Kidney epithelial cell (primary cell): Measurements from ENCODE around the gene ARG2. TPM values are rescaled to one million over a fixed set of nuclear protein-coding genes. Genes with fewer than 3 reads are reported as not detected.

Source experiments
- DNase-seq: peaks from one replicate; pipeline ENCODE4 v3.0.0-alpha.2; 2010; ENCODE audit warnings: low read depth
- H3K27me3 ChIP-seq: 2 replicates; pipeline ENCODE4 v1.6.0; 2011; ENCODE audit warnings: low read length; ENCODE audit not compliant: control insufficient read depth, insufficient read depth
- H3K36me3 ChIP-seq: 2 replicates; pipeline ENCODE4 v1.5.1; 2011; ENCODE audit warnings: low read length; ENCODE audit not compliant: control insufficient read depth, insufficient read depth
- H3K4me3 ChIP-seq: 2 replicates; pipeline ENCODE4 v1.5.1; 2011; ENCODE audit warnings: low read depth, mild to moderate bottlenecking, control low read depth, low read length
- total RNA-seq: library from RNA; depleted of rRNA; stranded (reverse); fragments of >200 nt; gene quantifications from 2 replicates; pipeline ENCODE4 v1.2.3, GENCODE V29; 2015
- TF ChIP-seq, protein P1 (sequence below): IDR thresholded peaks from 2 replicates; pipeline ENCODE4 v1.5.1; 2011; ENCODE audit warnings: mild to moderate bottlenecking, moderate library complexity, low read length, control low read depth, inconsistent platforms; ENCODE audit not compliant: insufficient read depth, poor library complexity, severe bottlenecking

The ARG2 gene
- total RNA-seq, 1 donor from 2014 or later: 35.0 TPM

DNA sequence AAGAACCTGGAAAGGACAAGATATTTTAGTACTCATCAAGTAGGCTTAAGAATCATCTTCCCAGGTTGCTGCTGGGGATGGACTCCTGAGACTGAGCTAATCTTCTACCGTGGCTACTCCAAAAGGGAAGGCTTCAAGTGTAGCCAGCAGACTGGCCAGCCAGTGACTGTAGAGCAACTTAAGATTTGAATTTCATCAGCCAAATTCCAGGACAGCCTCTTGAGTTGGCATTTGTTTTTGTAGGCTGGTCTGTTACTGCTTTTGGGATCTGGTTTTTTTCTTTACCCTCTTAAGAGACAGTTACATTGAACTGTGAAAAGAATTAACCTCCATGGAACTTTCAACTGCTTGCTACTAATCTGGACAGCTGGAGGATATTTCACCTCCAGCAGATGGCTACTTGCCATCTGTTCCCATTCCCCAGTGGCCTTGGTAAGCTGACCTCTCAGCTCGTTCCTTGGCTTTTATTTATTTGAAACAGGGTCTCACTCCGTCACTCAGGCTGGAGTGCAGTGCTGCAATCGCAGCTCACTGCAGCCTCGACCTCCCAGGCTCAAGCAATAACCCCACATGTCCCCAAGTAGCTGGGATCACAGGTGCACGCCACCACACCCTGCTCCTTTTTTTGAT is 34.0 kb downstream of the ARG2 start:
- TF ChIP-seq, protein P1, sequence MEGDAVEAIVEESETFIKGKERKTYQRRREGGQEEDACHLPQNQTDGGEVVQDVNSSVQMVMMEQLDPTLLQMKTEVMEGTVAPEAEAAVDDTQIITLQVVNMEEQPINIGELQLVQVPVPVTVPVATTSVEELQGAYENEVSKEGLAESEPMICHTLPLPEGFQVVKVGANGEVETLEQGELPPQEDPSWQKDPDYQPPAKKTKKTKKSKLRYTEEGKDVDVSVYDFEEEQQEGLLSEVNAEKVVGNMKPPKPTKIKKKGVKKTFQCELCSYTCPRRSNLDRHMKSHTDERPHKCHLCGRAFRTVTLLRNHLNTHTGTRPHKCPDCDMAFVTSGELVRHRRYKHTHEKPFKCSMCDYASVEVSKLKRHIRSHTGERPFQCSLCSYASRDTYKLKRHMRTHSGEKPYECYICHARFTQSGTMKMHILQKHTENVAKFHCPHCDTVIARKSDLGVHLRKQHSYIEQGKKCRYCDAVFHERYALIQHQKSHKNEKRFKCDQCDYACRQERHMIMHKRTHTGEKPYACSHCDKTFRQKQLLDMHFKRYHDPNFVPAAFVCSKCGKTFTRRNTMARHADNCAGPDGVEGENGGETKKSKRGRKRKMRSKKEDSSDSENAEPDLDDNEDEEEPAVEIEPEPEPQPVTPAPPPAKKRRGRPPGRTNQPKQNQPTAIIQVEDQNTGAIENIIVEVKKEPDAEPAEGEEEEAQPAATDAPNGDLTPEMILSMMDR: no peak
- no peak overlapping the region for H3K4me3 ChIP-seq
- peaks cover 1% of the 10 kb centered on the region for H3K36me3 ChIP-seq
- DNase-seq: no peak
- no peaks in the 10 kb centered on the region for H3K27me3 ChIP-seq

DNA sequence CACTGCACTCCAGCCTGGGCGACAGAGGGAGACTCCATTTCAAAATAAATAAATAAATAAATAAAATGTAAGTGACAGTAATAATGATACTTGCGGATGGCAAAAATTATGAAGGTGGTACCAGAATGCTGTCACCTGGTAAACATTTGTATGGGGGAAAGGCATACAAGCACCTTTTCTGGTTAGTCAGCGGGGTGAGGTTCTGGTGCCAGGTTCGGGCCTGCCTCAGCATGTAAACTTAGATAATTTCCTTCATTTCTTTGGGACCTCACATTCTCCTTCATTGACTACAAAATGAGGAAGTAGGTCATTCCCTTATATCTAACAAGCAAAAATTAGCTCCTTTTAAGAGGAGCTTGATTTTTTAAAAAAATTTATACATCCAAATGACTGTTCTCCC is 43.9 kb downstream of the ARG2 start:
- Histone ChIP-seq H3K4me3 (no peak overlapping the region), H3K36me3 (no peaks in the 10 kb centered on the region), H3K27me3 (no peaks in the 10 kb centered on the region)
- TF ChIP-seq, protein P1: no peak
- DNase-seq: no peak

DNA sequence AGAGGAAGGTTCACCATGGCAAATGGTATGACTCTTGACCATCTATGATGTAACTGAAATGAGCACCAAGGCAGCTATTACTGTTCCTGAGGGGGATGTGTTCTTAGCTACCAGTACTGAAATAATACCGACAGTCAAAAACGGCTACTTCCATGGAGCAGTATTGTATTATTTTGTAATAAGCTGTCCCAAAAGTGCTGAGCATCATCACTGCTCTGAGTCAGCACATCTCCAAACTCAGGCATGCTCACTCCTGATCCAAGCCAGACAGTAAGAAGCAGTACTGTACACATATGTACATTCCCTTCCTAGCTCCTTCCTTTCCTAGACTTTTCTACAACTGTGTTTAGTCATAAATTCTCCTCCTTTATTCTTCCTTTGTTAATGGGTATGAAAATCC is 46.1 kb downstream of the ARG2 start:
- no peak for DNase-seq
- Histone ChIP-seq H3K4me3 (no peak overlapping the region), H3K27me3 (no peaks in the 10 kb centered on the region), H3K36me3 (no peaks in the 10 kb centered on the region)
- TF ChIP-seq, protein P1: no peak

DNA sequence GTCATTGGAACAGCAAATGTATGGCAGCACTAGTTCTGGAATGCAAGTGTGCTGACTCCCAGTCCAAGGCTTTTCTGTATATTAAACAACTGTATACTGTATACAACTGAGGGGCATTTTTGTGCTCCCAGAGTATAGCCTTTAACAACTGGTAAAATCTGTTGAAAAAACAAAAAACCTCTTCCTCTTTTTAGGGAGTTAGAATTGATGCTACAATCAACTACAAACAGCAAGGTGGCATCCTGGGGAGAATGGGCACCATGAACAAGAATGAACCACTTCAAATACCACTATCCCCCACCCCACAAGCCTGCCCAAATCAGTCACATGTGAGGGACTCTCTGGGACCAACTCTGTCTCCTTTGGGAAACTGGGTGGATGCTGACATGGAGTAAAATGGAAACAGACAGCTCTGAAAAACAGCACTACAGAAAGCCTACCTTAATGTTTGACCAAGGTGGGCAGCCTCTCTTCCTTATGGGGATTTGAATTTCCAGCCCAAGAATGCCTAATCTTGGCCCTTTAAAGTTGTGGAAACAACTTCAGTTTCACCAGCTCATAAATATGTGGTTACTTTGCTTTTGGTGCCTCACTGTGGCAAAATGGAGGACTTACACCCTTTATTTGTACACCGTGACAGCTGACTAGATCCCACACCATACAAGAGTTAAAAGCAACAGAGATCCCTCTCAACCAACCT is 47.2 kb downstream of the ARG2 start:
- no peaks in the 10 kb centered on the region for H3K27me3 ChIP-seq
- H3K4me3 ChIP-seq: no peak overlapping the region
- no peaks in the 10 kb centered on the region for H3K36me3 ChIP-seq
- TF ChIP-seq, protein P1: peak; percentile 65
- no peak for DNase-seq

DNA sequence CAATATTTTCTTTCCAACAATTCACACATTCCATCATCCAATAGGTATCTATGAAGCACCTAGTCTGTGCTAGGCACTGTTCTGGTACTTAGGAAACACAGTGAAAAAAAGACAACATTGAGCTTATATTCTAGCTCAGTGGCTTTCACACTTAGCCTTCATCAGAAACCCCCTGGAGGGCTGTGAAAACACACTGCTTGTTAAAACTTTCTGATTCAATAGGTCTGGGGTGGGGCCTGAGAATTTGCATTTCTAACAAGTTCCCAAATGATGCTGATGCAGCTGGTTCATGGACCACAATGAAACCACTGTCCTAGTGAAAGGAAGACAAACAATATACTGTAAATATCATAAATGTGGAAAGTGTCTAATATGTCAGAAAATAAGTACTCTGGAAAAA is 48.8 kb downstream of the ARG2 start:
- no peak overlapping the region for H3K4me3 ChIP-seq
- no peaks in the 10 kb centered on the region for H3K36me3 ChIP-seq
- no peaks in the 10 kb centered on the region for H3K27me3 ChIP-seq
- TF ChIP-seq, protein P1: no peak
- no peak for DNase-seq
